ENCODE data around the gene FCHSD2. TPM values are rescaled to one million over a fixed set of nuclear protein-coding genes. Genes with fewer than 3 reads are reported as not detected.

FCHSD2 gene
- total RNA-seq, 6 donors from 2014 or later, result 22.5 to 55.6 (median 42.7) TPM

DNA sequence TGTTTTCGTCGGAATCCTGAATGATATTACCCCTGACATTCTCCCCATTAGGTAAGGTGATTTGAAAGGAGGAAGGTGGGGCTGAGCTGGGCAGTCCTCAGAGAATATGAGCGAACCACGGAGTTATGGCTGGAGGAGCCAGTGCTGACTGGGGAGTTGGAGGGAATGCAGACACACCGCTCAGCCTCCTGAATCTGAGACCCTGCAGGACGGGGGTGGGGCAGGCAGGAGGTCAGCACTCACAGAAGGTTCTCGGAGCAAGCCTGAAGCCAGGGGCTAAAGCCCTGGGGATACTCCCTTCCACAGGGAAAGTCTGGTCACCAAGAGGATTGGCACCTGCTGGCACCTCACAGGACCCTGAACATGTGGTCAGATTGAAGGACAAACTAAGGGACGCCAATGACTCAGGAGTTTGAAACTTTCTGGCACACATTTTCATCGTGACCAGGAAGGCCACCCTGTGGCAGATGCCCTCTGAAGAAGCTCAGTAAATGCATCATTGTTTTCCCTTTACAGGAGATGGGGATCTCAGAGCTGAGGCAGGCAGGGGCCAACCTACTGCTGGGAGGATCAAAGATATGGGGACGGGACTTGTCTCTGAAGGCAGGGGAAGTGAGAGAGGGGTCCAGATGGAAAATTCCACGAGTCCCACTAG, 26.9 kb upstream of the FCHSD2 start:
- ATAC-seq (ENCODE audit: low FRiP score in 2 of 2) (no peak), DNase-seq (no peak)
- 87 to 89% methylated on average over 11 of the region's 11 CpGs for WGBS, 2 donors
- no peak overlapping the region for H3K27ac ChIP-seq
- no peaks in the 10 kb centered on the region for H3K36me3 ChIP-seq
- H3K27me3 ChIP-seq, result no peaks in the 10 kb centered on the region
- H3K4me1 ChIP-seq, result peaks cover 0 to 11% (median 3%) of the 10 kb centered on the region in 4 donors
- H3K9me3 ChIP-seq, result no peaks in the 10 kb centered on the region
- TF ChIP-seq POLR2A (IDR thresholded peaks at IDR 0.05) (no peak), EP300 (IDR thresholded peaks at IDR 0.05) (no peak), POLR2AphosphoS5 (IDR thresholded peaks at IDR 0.05) (no peak)
- TF ChIP-seq, protein P1, sequence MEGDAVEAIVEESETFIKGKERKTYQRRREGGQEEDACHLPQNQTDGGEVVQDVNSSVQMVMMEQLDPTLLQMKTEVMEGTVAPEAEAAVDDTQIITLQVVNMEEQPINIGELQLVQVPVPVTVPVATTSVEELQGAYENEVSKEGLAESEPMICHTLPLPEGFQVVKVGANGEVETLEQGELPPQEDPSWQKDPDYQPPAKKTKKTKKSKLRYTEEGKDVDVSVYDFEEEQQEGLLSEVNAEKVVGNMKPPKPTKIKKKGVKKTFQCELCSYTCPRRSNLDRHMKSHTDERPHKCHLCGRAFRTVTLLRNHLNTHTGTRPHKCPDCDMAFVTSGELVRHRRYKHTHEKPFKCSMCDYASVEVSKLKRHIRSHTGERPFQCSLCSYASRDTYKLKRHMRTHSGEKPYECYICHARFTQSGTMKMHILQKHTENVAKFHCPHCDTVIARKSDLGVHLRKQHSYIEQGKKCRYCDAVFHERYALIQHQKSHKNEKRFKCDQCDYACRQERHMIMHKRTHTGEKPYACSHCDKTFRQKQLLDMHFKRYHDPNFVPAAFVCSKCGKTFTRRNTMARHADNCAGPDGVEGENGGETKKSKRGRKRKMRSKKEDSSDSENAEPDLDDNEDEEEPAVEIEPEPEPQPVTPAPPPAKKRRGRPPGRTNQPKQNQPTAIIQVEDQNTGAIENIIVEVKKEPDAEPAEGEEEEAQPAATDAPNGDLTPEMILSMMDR (IDR thresholded peaks at IDR 0.05), result no peak
- no peak overlapping the region for H3K4me3 ChIP-seq

- TF ChIP-seq EP300 (IDR thresholded peaks at IDR 0.05), result no peak
- TF ChIP-seq POLR2A (IDR thresholded peaks at IDR 0.05), result no peak
- TF ChIP-seq, protein P1 (IDR thresholded peaks at IDR 0.05), result no peak
- ATAC-seq (ENCODE audit: low FRiP score in 2 of 2) (no peak), DNase-seq (no peak)
- peak overlapping the region in 1 of 4 donors; percentile 0 for H3K27ac ChIP-seq
- H3K4me1 ChIP-seq, result peaks cover 0 to 7% (median 0%) of the 10 kb centered on the region in 4 donors
- H3K4me3 ChIP-seq, result no peak overlapping the region
- 52 to 62% methylated on average over 3 of the region's 3 CpGs for WGBS, 2 donors
- no peaks in the 10 kb centered on the region for H3K36me3 ChIP-seq
- no peaks in the 10 kb centered on the region for H3K9me3 ChIP-seq
- no peaks in the 10 kb centered on the region for H3K27me3 ChIP-seq
Observed at GRCh38 chr11:73167363-73167954, 25.3 kb upstream of the FCHSD2 start.

DNA sequence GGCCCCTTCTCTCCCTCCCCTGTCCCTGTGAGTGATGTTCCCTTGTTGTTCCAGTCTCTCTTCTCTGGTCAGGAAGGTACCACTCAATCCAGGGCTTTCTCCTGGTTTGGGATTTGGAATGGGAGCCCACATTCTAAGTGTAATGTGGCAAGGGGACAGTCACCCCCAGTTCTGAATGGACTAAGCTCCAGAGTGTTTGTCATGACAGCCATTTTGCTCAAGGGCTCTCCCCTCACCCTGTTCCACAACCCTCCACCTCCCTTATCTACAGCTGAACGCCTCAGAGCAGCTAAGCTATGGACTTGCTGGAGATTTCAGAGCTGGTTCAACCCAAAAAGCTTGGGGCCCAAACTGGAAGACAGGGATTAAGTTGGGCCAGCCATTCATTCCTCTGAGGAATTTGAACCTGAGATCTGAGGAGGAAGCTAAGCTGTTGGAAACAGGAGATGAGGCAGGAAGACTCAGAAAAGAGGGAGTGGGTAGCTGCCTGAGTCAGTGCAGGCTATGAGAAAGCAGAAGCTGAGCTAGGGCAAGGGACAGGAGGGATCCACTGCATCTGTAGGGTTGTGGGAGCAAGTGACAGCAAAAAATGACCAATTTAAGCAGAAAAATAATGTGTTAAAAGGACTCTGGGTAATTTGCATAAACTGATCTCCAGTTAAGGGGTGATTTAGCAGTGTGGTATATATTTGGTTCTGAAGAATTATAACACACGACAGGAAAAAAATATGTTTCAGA, 22.9 kb upstream of the FCHSD2 start:
- ATAC-seq (ENCODE audit: low FRiP score in 2 of 2) (no peak), DNase-seq (no peak)
- peaks cover 0 to 7% (median 0%) of the 10 kb centered on the region in 4 donors for H3K4me1 ChIP-seq

DNA sequence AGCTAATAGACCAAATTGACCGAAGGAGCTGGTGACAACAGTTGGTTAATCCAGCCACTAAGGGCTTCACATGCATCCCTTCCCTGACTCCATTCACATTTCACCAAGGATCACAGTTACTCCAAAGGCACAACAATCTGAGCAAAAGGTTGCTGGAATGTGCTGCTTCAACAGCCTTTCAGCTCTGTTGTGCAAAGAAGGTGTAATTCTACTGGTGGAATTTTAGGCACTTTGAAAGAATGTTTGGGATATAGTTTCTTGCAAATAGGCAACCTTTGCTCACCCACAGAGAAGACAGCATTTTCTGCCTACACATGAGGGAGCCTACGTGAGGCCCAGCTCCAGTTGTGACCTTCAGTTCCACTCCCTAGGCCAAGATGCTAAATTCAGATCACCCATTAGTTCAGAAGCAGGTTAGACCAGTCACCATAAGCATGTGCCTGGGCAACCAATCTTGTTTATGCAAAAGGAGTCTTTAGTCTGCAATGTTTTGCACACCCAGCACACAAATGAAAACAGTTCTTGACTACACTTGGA, 21.6 kb upstream of the FCHSD2 start:
- Histone ChIP-seq H3K27ac (no peak overlapping the region), H3K4me3 (no peak overlapping the region), H3K4me1 (peaks cover 0 to 14% (median 5%) of the 10 kb centered on the region in 4 donors), H3K9me3 (no peaks in the 10 kb centered on the region), H3K36me3 (no peaks in the 10 kb centered on the region), H3K27me3 (no peaks in the 10 kb centered on the region)
- no peak for TF ChIP-seq POLR2A (IDR thresholded peaks at IDR 0.05)
- TF ChIP-seq, protein P1 (IDR thresholded peaks at IDR 0.05), result no peak
- no peak for TF ChIP-seq POLR2AphosphoS5 (IDR thresholded peaks at IDR 0.05)
- no peak for TF ChIP-seq EP300 (IDR thresholded peaks at IDR 0.05)
- ATAC-seq (ENCODE audit: low FRiP score in 2 of 2), result no peak
- WGBS, 2 donors, result 92 to 100% methylated on average over 2 of the region's 2 CpGs
- no peak for DNase-seq

More for the DNA sequence above, 22.9 kb upstream of the FCHSD2 start:
- no peaks in the 10 kb centered on the region for H3K9me3 ChIP-seq
- H3K36me3 ChIP-seq, result no peaks in the 10 kb centered on the region
- no peak overlapping the region for H3K27ac ChIP-seq
- no peak overlapping the region for H3K4me3 ChIP-seq
- H3K27me3 ChIP-seq, result no peaks in the 10 kb centered on the region
- WGBS, 2 donors, result 89 to 93% methylated on average over 2 of the region's 2 CpGs
- no peak for TF ChIP-seq POLR2AphosphoS5 (IDR thresholded peaks at IDR 0.05)
- TF ChIP-seq, protein P1 (IDR thresholded peaks at IDR 0.05), result no peak
- TF ChIP-seq POLR2A (IDR thresholded peaks at IDR 0.05), result no peak
- TF ChIP-seq EP300 (IDR thresholded peaks at IDR 0.05), result no peak

Measured in upper lobe of left lung (tissue), 6 donors.